ENCODE results near the gene EMILIN2.

Gene EMILIN2

DNA sequence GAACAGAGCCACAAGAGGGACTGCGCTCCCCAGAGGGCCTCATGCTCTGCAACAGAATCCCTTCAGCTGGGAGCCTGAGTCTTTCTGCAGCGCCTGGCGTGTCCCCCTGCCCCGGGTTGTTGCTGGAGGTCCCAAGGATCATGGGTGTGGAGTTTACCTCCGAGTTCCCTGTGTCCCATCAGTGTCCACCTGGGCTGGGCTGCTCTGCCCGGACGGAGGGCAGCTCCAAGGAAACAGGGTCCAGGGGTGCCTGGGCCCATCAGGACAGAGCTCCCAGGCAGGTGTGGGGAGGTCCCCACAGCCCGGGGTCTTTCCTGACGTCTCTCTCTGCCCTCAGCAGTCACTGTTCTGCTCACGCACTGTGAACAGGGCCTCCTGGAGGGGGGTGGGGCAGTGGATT is 63.5 kb downstream of the EMILIN2 start:
- Histone ChIP-seq H3K79me2 (ENCODE audit: control insufficient read depth, low read length) (no peaks in the 10 kb centered on the region), H3K27me3 (ENCODE audit: control insufficient read depth, low read length) (peaks cover 19% of the 10 kb centered on the region), H4K20me1 (ENCODE audit: control insufficient read depth, insufficient read depth, low read depth, low read length) (no peaks in the 10 kb centered on the region), H3K4me3 (ENCODE audit: low read length) (no peak overlapping the region), H3K27ac (ENCODE audit: low read depth, low read length) (no peak overlapping the region), H3K4me2 (ENCODE audit: low read length) (no peak overlapping the region), H3K9me3 (ENCODE audit: control insufficient read depth, insufficient read depth, low read length) (no peaks in the 10 kb centered on the region), H3K9me2 (replicated peaks; ENCODE audit: control insufficient read depth, low read length) (no peaks in the 10 kb centered on the region), H3K4me1 (ENCODE audit: control insufficient read depth, low read length) (peaks cover 16% of the 10 kb centered on the region), H3K36me3 (ENCODE audit: control insufficient read depth, low read length) (no peaks in the 10 kb centered on the region), H3F3A (ENCODE audit: control insufficient read depth, insufficient read depth) (no peaks in the 10 kb centered on the region)
- TF ChIP-seq EZH2phosphoT487 (IDR thresholded peaks at IDR 0.05; ENCODE audit: borderline replicate concordance, low read length) (no peak), CTCF (IDR thresholded peaks at IDR 0.05; ENCODE audit: low read depth, low read length, poor library complexity, severe bottlenecking) (no peak)

- Histone ChIP-seq H3K4me3 (ENCODE audit: low read length) (no peak overlapping the region), H3K79me2 (ENCODE audit: control insufficient read depth, low read length) (no peaks in the 10 kb centered on the region), H3K4me1 (ENCODE audit: control insufficient read depth, low read length) (peaks cover 14% of the 10 kb centered on the region), H3K4me2 (ENCODE audit: low read length) (no peak overlapping the region), H3K36me3 (ENCODE audit: control insufficient read depth, low read length) (no peaks in the 10 kb centered on the region), H4K20me1 (ENCODE audit: control insufficient read depth, insufficient read depth, low read depth, low read length) (no peaks in the 10 kb centered on the region), H3K9me2 (replicated peaks; ENCODE audit: control insufficient read depth, low read length) (no peaks in the 10 kb centered on the region), H3F3A (ENCODE audit: control insufficient read depth, insufficient read depth) (no peaks in the 10 kb centered on the region), H3K27ac (ENCODE audit: low read depth, low read length) (no peak overlapping the region), H3K27me3 (ENCODE audit: control insufficient read depth, low read length) (peaks cover 14% of the 10 kb centered on the region), H3K9me3 (ENCODE audit: control insufficient read depth, insufficient read depth, low read length) (no peaks in the 10 kb centered on the region)
- TF ChIP-seq EZH2phosphoT487 (IDR thresholded peaks at IDR 0.05; ENCODE audit: borderline replicate concordance, low read length) = no peak
- TF ChIP-seq CTCF (IDR thresholded peaks at IDR 0.05; ENCODE audit: low read depth, low read length, poor library complexity, severe bottlenecking) = no peak
Observed at GRCh38 chr18:2910751-2911425, 64.1 kb downstream of the EMILIN2 start.

- no peaks in the 10 kb centered on the region for H3K9me2 ChIP-seq (replicated peaks; ENCODE audit: control insufficient read depth, low read length)
- H3K79me2 ChIP-seq (ENCODE audit: control insufficient read depth, low read length) = no peaks in the 10 kb centered on the region
- H4K20me1 ChIP-seq (ENCODE audit: control insufficient read depth, insufficient read depth, low read depth, low read length) = no peaks in the 10 kb centered on the region
- no peaks in the 10 kb centered on the region for H3K36me3 ChIP-seq (ENCODE audit: control insufficient read depth, low read length)
- peaks cover 14% of the 10 kb centered on the region for H3K4me1 ChIP-seq (ENCODE audit: control insufficient read depth, low read length)
- TF ChIP-seq EZH2phosphoT487 (IDR thresholded peaks at IDR 0.05; ENCODE audit: borderline replicate concordance, low read length) = no peak
- TF ChIP-seq CTCF (IDR thresholded peaks at IDR 0.05; ENCODE audit: low read depth, low read length, poor library complexity, severe bottlenecking) = no peak
- no peaks in the 10 kb centered on the region for H3K9me3 ChIP-seq (ENCODE audit: control insufficient read depth, insufficient read depth, low read length)
- H3F3A ChIP-seq (ENCODE audit: control insufficient read depth, insufficient read depth) = no peaks in the 10 kb centered on the region
- no peak overlapping the region for H3K27ac ChIP-seq (ENCODE audit: low read depth, low read length)
- H3K4me2 ChIP-seq (ENCODE audit: low read length) = no peak overlapping the region
- H3K4me3 ChIP-seq (ENCODE audit: low read length) = no peak overlapping the region
- H3K27me3 ChIP-seq (ENCODE audit: control insufficient read depth, low read length) = peaks cover 8% of the 10 kb centered on the region
Observed at GRCh38 chr18:2911533-2911932, 64.7 kb downstream of the EMILIN2 start.
